ENCODE results near the gene NEK10. TPM values are rescaled to one million over a fixed set of nuclear protein-coding genes. Genes with fewer than 3 reads are reported as not detected.

The NEK10 gene
- total and polyA plus RNA-seq, 2 of the 13 experiments (the other 11 are each of a cell fraction or from before 2014, with no cell fraction given) = 2.8 to 14.2 TPM

DNA sequence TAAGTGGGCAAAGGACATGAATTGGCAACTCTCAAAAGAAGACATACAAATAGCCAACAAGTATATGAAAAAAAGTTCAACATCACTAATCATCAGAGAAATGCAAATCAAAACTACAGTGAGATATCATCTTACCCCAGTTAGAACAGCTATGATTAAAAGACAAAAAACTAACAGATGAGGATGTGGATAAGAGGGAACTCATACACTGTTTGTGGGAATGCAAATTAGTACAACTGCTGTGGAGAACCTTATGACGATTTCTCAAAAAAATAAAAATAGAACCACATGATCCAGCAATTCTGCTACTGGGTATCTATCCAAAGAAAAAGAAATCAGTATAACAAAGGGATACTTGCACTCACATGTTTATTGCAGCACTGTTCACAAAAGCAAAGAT is 28.6 kb downstream of the NEK10 start:
- DNase-seq (ENCODE audit: low spot score) = no peak
- CTCF ChIA-PET (ENCODE audit: low intra/inter-chr PET ratio, low total read pairs) = no interaction called here
- H3K36me3 ChIP-seq (replicated peaks in 1 of 2; ENCODE audit: control insufficient read depth in 1 of 2, insufficient read depth in 2 of 2, low read length in 2 of 2) = peaks cover 0 to 1% of the 10 kb centered on the region in 2 experiments; a peak in 2 of 5 replicates
- TF ChIP-seq, protein P1, sequence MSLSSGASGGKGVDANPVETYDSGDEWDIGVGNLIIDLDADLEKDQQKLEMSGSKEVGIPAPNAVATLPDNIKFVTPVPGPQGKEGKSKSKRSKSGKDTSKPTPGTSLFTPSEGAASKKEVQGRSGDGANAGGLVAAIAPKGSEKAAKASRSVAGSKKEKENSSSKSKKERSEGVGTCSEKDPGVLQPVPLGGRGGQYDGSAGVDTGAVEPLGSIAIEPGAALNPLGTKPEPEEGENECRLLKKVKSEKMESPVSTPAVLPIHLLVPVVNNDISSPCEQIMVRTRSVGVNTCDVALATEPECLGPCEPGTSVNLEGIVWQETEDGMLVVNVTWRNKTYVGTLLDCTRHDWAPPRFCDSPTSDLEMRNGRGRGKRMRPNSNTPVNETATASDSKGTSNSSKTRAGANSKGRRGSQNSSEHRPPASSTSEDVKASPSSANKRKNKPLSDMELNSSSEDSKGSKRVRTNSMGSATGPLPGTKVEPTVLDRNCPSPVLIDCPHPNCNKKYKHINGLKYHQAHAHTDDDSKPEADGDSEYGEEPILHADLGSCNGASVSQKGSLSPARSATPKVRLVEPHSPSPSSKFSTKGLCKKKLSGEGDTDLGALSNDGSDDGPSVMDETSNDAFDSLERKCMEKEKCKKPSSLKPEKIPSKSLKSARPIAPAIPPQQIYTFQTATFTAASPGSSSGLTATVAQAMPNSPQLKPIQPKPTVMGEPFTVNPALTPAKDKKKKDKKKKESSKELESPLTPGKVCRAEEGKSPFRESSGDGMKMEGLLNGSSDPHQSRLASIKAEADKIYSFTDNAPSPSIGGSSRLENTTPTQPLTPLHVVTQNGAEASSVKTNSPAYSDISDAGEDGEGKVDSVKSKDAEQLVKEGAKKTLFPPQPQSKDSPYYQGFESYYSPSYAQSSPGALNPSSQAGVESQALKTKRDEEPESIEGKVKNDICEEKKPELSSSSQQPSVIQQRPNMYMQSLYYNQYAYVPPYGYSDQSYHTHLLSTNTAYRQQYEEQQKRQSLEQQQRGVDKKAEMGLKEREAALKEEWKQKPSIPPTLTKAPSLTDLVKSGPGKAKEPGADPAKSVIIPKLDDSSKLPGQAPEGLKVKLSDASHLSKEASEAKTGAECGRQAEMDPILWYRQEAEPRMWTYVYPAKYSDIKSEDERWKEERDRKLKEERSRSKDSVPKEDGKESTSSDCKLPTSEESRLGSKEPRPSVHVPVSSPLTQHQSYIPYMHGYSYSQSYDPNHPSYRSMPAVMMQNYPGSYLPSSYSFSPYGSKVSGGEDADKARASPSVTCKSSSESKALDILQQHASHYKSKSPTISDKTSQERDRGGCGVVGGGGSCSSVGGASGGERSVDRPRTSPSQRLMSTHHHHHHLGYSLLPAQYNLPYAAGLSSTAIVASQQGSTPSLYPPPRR (CRISPR knock-in tag; IDR thresholded peaks at IDR 0.05; ENCODE audit: borderline replicate concordance) = no peak
- TF ChIP-seq TP53 (CRISPR knock-in tag; conservative IDR thresholded peaks at IDR 0.05) (no peak), MLLT10 (CRISPR knock-in tag; IDR thresholded peaks at IDR 0.05) (no peak), ZNF562 (CRISPR knock-in tag; IDR thresholded peaks at IDR 0.05; ENCODE audit: borderline replicate concordance) (no peak), GABPB1 (CRISPR knock-in tag; IDR thresholded peaks at IDR 0.05) (no peak)
- TF ChIP-seq, protein P2, sequence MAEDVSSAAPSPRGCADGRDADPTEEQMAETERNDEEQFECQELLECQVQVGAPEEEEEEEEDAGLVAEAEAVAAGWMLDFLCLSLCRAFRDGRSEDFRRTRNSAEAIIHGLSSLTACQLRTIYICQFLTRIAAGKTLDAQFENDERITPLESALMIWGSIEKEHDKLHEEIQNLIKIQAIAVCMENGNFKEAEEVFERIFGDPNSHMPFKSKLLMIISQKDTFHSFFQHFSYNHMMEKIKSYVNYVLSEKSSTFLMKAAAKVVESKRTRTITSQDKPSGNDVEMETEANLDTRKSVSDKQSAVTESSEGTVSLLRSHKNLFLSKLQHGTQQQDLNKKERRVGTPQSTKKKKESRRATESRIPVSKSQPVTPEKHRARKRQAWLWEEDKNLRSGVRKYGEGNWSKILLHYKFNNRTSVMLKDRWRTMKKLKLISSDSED (CRISPR knock-in tag; IDR thresholded peaks at IDR 0.05) = no peak
- TF ChIP-seq, protein P3, sequence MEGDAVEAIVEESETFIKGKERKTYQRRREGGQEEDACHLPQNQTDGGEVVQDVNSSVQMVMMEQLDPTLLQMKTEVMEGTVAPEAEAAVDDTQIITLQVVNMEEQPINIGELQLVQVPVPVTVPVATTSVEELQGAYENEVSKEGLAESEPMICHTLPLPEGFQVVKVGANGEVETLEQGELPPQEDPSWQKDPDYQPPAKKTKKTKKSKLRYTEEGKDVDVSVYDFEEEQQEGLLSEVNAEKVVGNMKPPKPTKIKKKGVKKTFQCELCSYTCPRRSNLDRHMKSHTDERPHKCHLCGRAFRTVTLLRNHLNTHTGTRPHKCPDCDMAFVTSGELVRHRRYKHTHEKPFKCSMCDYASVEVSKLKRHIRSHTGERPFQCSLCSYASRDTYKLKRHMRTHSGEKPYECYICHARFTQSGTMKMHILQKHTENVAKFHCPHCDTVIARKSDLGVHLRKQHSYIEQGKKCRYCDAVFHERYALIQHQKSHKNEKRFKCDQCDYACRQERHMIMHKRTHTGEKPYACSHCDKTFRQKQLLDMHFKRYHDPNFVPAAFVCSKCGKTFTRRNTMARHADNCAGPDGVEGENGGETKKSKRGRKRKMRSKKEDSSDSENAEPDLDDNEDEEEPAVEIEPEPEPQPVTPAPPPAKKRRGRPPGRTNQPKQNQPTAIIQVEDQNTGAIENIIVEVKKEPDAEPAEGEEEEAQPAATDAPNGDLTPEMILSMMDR (CRISPR knock-in tag; IDR thresholded peaks at IDR 0.05) = no peak
- TF ChIP-seq, protein P4, sequence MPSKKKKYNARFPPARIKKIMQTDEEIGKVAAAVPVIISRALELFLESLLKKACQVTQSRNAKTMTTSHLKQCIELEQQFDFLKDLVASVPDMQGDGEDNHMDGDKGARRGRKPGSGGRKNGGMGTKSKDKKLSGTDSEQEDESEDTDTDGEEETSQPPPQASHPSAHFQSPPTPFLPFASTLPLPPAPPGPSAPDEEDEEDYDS (CRISPR knock-in tag; IDR thresholded peaks at IDR 0.05) = no peak
- TF ChIP-seq, protein P5, sequence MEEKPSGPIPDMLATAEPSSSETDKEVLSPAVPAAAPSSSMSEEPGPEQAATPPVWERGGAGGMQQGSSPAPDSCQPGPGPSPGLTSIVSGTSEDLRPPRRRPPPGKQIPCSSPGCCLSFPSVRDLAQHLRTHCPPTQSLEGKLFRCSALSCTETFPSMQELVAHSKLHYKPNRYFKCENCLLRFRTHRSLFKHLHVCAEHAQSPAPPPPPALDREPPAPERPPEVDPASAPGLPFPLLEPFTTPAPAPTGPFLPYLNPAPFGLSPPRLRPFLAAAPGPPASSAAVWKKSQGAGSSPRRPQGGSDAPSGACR (CRISPR knock-in tag; IDR thresholded peaks at IDR 0.05) = no peak
- TF ChIP-seq, protein P6, sequence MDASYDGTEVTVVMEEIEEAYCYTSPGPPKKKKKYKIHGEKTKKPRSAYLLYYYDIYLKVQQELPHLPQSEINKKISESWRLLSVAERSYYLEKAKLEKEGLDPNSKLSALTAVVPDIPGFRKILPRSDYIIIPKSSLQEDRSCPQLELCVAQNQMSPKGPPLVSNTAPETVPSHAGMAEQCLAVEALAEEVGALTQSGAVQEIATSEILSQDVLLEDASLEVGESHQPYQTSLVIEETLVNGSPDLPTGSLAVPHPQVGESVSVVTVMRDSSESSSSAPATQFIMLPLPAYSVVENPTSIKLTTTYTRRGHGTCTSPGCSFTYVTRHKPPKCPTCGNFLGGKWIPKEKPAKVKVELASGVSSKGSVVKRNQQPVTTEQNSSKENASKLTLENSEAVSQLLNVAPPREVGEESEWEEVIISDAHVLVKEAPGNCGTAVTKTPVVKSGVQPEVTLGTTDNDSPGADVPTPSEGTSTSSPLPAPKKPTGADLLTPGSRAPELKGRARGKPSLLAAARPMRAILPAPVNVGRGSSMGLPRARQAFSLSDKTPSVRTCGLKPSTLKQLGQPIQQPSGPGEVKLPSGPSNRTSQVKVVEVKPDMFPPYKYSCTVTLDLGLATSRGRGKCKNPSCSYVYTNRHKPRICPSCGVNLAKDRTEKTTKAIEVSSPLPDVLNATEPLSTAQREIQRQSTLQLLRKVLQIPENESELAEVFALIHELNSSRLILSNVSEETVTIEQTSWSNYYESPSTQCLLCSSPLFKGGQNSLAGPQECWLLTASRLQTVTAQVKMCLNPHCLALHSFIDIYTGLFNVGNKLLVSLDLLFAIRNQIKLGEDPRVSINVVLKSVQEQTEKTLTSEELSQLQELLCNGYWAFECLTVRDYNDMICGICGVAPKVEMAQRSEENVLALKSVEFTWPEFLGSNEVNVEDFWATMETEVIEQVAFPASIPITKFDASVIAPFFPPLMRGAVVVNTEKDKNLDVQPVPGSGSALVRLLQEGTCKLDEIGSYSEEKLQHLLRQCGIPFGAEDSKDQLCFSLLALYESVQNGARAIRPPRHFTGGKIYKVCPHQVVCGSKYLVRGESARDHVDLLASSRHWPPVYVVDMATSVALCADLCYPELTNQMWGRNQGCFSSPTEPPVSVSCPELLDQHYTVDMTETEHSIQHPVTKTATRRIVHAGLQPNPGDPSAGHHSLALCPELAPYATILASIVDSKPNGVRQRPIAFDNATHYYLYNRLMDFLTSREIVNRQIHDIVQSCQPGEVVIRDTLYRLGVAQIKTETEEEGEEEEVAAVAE (CRISPR knock-in tag; IDR thresholded peaks at IDR 0.05; ENCODE audit: borderline replicate concordance) = no peak

More for the DNA sequence above, 28.6 kb downstream of the NEK10 start:
- no peak for FAIRE-seq
- Histone ChIP-seq H3K9ac (ENCODE audit: insufficient read depth, low read depth, low read length) (no peak overlapping the region), H3K4me2 (ENCODE audit: low read depth, low read length) (no peak overlapping the region), H2AFZ (ENCODE audit: low read length) (no peak overlapping the region), H3K27ac (ENCODE audit: extremely low read length, insufficient read depth, low read length) (no peak overlapping the region), H3K4me3 (replicated peaks in 1 of 3; ENCODE audit: insufficient read depth in 1 of 3, low read depth in 2 of 3, low read length in 3 of 3) (no peak overlapping the region), H3K4me1 (ENCODE audit: insufficient read depth, low read length) (peaks cover 23% of the 10 kb centered on the region), H3K79me2 (ENCODE audit: insufficient read depth, low read length) (no peaks in the 10 kb centered on the region), H3K9me3 (ENCODE audit: low read length) (no peaks in the 10 kb centered on the region), H4K20me1 (ENCODE audit: insufficient read depth, low read length) (no peaks in the 10 kb centered on the region), H3K27me3 (ENCODE audit: control insufficient read depth in 1 of 2, insufficient read depth in 2 of 2, low read length in 2 of 2) (no peaks in the 10 kb centered on the region)
- 79% methylated on average over 1 of the region's 1 CpG for WGBS (ENCODE audit: low lambda C conversion rate)
- ATAC-seq = no peak
- POLR2A ChIA-PET = no interaction called here
- intact Hi-C loops (cut with micrococcal nuclease; ENCODE audit: unreplicated experiment) (no loop called here), in situ Hi-C loops (cut with HindIII; ENCODE audit: extremely low pct_ligation_motif_present, low pct_unique_long_range_greater_than_20kb) (no loop called here)
- BruUV-seq (replicated peaks) = no TSS peak

Measured in HepG2 (cell line).